Stomach (tissue), 9 donors: ENCODE data around the gene CXCL3. TPM values are rescaled to one million over a fixed set of nuclear protein-coding genes. Genes with fewer than 3 reads are reported as not detected.
"Not testable (repeated sequence)": the region's sequence is repeated elsewhere in the genome, so short reads cannot be mapped to it uniquely, and the experiment has no call there.

Experiments used
- DNase-seq, 2 donors: peaks; one replicate each; pipeline versions ENCODE4 v3.0.0 to v3.0.0-alpha.2; 2013 to 2019
- H3K27ac ChIP-seq, 5 donors: fragments of 200-600 bp in 4 of 5; sonication (generic) in 4 of 5; one replicate each; pipeline ENCODE4 v1.5.1; 2013 to 2019; ENCODE audit warnings: mild to moderate bottlenecking in 1 of 5, moderate library complexity in 1 of 5
- H3K27me3 ChIP-seq, 3 donors: fragments of 200-600 bp; sonication (generic); one replicate each; pipeline ENCODE4 v1.5.1; 2017 to 2019; ENCODE audit warnings: mixed run types in 1 of 3
- H3K36me3 ChIP-seq, 4 donors: fragments of 200-600 bp; sonication (generic); 1 replicate in 3 of 4; 2 replicates in 1 of 4; pipeline ENCODE4 v1.5.1; 2016 to 2019
- H3K4me1 ChIP-seq, 4 donors: fragments of 200-600 bp; sonication (generic); one replicate each; pipeline ENCODE4 v1.5.1; 2016 to 2019
- H3K4me3 ChIP-seq, 4 donors: fragments of 200-600 bp; sonication (generic) in 3 of 4; one replicate each; pipeline ENCODE4 v1.5.1; 2016 to 2019; ENCODE audit warnings: mild to moderate bottlenecking in 1 of 4
- H3K9me3 ChIP-seq, 4 donors: fragments of 200-600 bp; sonication (generic); one replicate each; pipeline ENCODE4 v1.5.1; 2016 to 2019
- CTCF ChIP-seq, 7 experiments: fragments of 450-650 bp in 4 of 7; fragments of 200-600 bp in 3 of 7; sonication (generic) in 3 of 7; IDR thresholded peaks; one replicate each; pipeline ENCODE4 v1.5.1; 2016 to 2019; ENCODE audit warnings: antibody characterized with exemption in 7 of 7, control low read depth in 2 of 7, mild to moderate bottlenecking in 1 of 7
- EP300 ChIP-seq: sonication (generic); formaldehyde crosslinking; IDR thresholded peaks from one replicate; pipeline ENCODE4 v1.6.1; 2017; ENCODE audit warnings: antibody characterized with exemption
- POLR2A ChIP-seq, 4 donors: fragments of 450-650 bp; IDR thresholded peaks; one replicate each; pipeline ENCODE4 v1.6.1; 2016; ENCODE audit warnings: antibody characterized with exemption in 4 of 4, control low read depth in 2 of 4, mild to moderate bottlenecking in 1 of 4, moderate library complexity in 1 of 4
- POLR2AphosphoS5 ChIP-seq, 3 donors: sonication (generic); formaldehyde crosslinking; IDR thresholded peaks; one replicate each; pipeline ENCODE4 v1.6.1; 2016; ENCODE audit warnings: antibody characterized with exemption in 3 of 3
- WGBS, 5 donors: extraction: QIAGEN DNeasy Blood & Tissue Kit in 3 of 5; methylation state at CpG; one replicate each; pipeline versions ENCODE4 v1.1.5 to v1.1.7; 2013 to 2018; 5-methylcytosine and 5-hydroxymethylcytosine counted together
- intact Hi-C: fragments of 100-400 bp; cut with DNase I; formaldehyde crosslinking; loops from one replicate; pipeline ENCODE4 v1.15.1; 2023; ENCODE audit warnings: low total_unique reads
- polyA plus RNA-seq, 3 donors: library from polyadenylated mRNA; stranded (reverse); fragments of 200-250 nt; gene quantifications; one replicate each; pipeline ENCODE4 v1.2.3, GENCODE V29; 2013
- total RNA-seq, 5 donors: library from RNA; depleted of rRNA; stranded (reverse); fragments of >200 nt; gene quantifications; one replicate each; pipeline versions ENCODE4 v1.1.0 to v1.2.3, GENCODE V29; 2014 to 2016
- donor health status: healthy with polysubstance abuse.
- donor health status: Bipolar disorder and iron deficiency.
- donor health status: healthy.

CXCL3 gene
- total and polyA plus RNA-seq, 8 donors, result 2.7 to 94.6 (median 18.5) TPM; not detected in 1

DNA sequence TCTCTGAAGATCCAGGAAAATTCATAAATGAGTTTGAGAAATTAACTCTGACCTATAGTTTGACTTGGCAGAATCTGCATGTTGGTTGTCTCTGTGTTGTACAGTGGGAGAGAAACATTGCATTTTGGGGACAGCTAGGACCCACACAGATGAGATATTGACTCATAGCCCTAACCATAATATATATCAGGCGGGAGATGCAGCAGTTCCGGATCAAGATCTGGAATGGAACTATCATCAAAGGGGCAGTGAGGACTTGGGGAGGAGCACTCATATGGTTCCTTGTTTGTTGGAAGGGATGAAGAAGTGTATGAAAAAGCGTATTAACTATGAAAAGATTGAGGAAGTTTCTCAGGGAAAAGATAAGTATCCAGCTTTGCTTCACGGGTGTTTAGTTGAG, 46.5 kb upstream of the CXCL3 start:
- no peaks in the 10 kb centered on the region for H3K27me3 ChIP-seq
- no peaks in the 10 kb centered on the region for H3K4me1 ChIP-seq
- TF ChIP-seq POLR2AphosphoS5 (IDR thresholded peaks at IDR 0.05) (no peak), CTCF (IDR thresholded peaks at IDR 0.05) (no peak), POLR2A (IDR thresholded peaks at IDR 0.05) (no peak), EP300 (no peak)
- intact Hi-C loops, result no loop called here
- no peaks in the 10 kb centered on the region for H3K9me3 ChIP-seq
- DNase-seq, result no peak
- WGBS, 5 donors, result 80 to 95% (median 89%) methylated on average over 4 of the region's 4 CpGs
- H3K36me3 ChIP-seq, result no peaks in the 10 kb centered on the region
- no peak overlapping the region for H3K4me3 ChIP-seq
- H3K27ac ChIP-seq, result no peak overlapping the region

DNA sequence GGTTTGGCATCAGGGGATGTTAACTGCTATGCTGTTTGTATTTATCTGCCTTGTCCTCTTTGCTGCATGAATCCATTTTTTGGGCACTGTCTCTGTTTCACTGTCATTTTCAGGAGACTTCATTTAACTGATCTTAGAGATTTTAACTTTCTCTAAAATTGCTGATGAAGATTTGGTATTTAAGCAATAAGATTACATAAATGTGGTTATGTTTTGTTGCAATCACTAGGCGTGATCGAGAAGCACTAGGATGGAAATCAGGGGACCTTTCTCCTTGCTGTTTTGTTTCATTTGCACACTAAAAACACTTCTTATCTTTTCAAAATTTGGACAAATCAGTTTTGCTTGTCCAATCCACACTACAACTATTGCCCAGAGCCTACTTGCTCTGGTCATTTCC, 45.1 kb upstream of the CXCL3 start:
- no peak overlapping the region for H3K27ac ChIP-seq
- TF ChIP-seq POLR2AphosphoS5 (IDR thresholded peaks at IDR 0.05), result no peak

DNA sequence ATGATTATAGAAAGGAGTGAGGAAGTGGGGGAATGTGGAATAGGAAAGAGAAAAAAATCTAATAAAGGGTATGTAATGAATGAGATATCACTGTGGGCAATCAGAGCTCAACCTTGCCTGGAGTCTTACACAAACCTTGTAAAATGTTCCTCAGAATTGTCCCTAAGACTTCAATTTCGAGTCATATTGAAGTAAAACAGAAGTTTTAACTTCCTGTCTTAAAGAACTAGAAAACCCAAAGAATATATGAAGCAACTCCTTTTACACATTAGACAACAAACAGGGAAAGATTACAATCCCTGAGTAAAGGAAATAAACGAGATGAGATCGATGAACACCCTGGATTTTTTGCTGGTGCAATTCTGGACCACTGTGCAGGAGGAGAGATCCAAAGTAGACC, 42.5 kb upstream of the CXCL3 start:
- H3K4me3 ChIP-seq, result no peak overlapping the region
- WGBS, 5 donors, result 69 to 82% (median 79%) methylated on average over 3 of the region's 3 CpGs
- H3K36me3 ChIP-seq, result no peaks in the 10 kb centered on the region
- no peaks in the 10 kb centered on the region for H3K27me3 ChIP-seq
- no peak overlapping the region for H3K27ac ChIP-seq
- no peaks in the 10 kb centered on the region for H3K4me1 ChIP-seq
- DNase-seq, result no peak
- TF ChIP-seq EP300, result no peak
- no peak for TF ChIP-seq CTCF (IDR thresholded peaks at IDR 0.05)
- no peak for TF ChIP-seq POLR2A (IDR thresholded peaks at IDR 0.05)
- no peak for TF ChIP-seq POLR2AphosphoS5 (IDR thresholded peaks at IDR 0.05)
- no peaks in the 10 kb centered on the region for H3K9me3 ChIP-seq
- intact Hi-C loops, result no loop called here

More for the DNA sequence above, 45.1 kb upstream of the CXCL3 start:
- Histone ChIP-seq H3K27me3 (no peaks in the 10 kb centered on the region), H3K4me1 (no peaks in the 10 kb centered on the region), H3K9me3 (no peaks in the 10 kb centered on the region), H3K36me3 (no peaks in the 10 kb centered on the region), H3K4me3 (no peak overlapping the region)
- 79 to 95% (median 90%) methylated on average over 2 of the region's 2 CpGs for WGBS, 5 donors
- DNase-seq, result no peak
- intact Hi-C loops, result no loop called here

DNA sequence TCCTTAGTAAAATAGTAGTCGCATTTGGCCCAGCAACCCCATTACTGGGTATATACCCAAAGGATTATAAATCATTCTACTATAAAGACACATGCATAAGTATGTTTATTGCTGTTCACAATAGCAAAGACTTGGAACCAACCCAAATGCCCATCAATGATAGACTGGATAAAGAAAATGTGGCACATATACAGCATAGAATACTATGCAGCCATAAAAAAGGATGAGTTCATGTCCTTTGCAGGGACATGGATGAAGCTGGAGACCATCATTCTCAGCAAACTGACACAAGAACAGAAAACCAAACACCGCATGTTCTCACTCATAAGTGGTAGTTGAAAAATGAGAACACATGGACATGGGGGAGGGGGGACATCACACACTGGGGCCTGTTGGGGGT, 41.9 kb upstream of the CXCL3 start:
- intact Hi-C loops, H3K27ac ChIP-seq, DNase-seq, H3K27me3 ChIP-seq, H3K4me3 ChIP-seq, H3K4me1 ChIP-seq, H3K9me3 ChIP-seq, H3K36me3 ChIP-seq: not testable (repeated sequence)
- WGBS, 5 donors, result 85 to 98% (median 93%) methylated on average over 2 of the region's 2 CpGs

DNA sequence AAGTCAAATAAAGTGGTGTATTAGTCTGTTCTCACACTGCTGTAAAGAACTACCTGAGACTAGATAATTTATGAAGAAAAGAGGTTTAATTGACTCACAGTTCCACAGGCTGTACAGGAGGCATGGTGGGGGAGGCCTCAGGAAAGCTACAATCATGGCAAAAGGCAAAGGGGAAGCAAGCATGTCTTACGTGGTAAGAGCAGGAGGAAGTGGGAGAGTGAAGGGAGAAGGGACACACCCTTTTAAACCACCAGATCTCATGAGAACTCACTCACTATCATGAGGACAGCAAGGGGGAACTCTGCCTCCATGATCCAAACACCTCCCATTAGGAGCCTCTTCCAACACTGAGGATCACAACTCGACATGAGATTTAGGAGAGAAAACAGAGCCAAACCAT, 40.5 kb upstream of the CXCL3 start:
- H3K9me3 ChIP-seq, H3K4me3 ChIP-seq, intact Hi-C loops, H3K27me3 ChIP-seq, DNase-seq, H3K36me3 ChIP-seq, H3K4me1 ChIP-seq, H3K27ac ChIP-seq: not testable (repeated sequence)
- 49 to 80% (median 63%) methylated on average over 2 of the region's 2 CpGs for WGBS, 5 donors

- Histone ChIP-seq H3K4me3 (no peak overlapping the region), H3K27ac (no peak overlapping the region), H3K4me1 (no peaks in the 10 kb centered on the region), H3K27me3 (no peaks in the 10 kb centered on the region), H3K9me3 (peaks cover 0 to 8% (median 0%) of the 10 kb centered on the region in 4 donors), H3K36me3 (no peaks in the 10 kb centered on the region)
- no peak for DNase-seq
- intact Hi-C loops, result no loop called here
- TF ChIP-seq POLR2AphosphoS5 (IDR thresholded peaks at IDR 0.05) (no peak), POLR2A (IDR thresholded peaks at IDR 0.05) (no peak), EP300 (no peak), CTCF (IDR thresholded peaks at IDR 0.05) (no peak)
Observed at GRCh38 chr4:74073358-74073757, 34.9 kb upstream of the CXCL3 start.
